Stomach (tissue), 9 donors: ENCODE data around the gene CD300H. TPM values are rescaled to one million over a fixed set of nuclear protein-coding genes. Genes with fewer than 3 reads are reported as not detected.

Source experiments
- DNase-seq, 2 donors: peaks; one replicate each; pipeline versions ENCODE4 v3.0.0 to v3.0.0-alpha.2; 2013 to 2019
- H3K27ac ChIP-seq, 5 donors: fragments of 200-600 bp in 4 of 5; sonication (generic) in 4 of 5; one replicate each; pipeline ENCODE4 v1.5.1; 2013 to 2019; ENCODE audit warnings: mild to moderate bottlenecking in 1 of 5, moderate library complexity in 1 of 5
- H3K27me3 ChIP-seq, 3 donors: fragments of 200-600 bp; sonication (generic); one replicate each; pipeline ENCODE4 v1.5.1; 2017 to 2019; ENCODE audit warnings: mixed run types in 1 of 3
- H3K36me3 ChIP-seq, 4 donors: fragments of 200-600 bp; sonication (generic); 1 replicate in 3 of 4; 2 replicates in 1 of 4; pipeline ENCODE4 v1.5.1; 2016 to 2019
- H3K4me1 ChIP-seq, 4 donors: fragments of 200-600 bp; sonication (generic); one replicate each; pipeline ENCODE4 v1.5.1; 2016 to 2019
- H3K4me3 ChIP-seq, 4 donors: fragments of 200-600 bp; sonication (generic) in 3 of 4; one replicate each; pipeline ENCODE4 v1.5.1; 2016 to 2019; ENCODE audit warnings: mild to moderate bottlenecking in 1 of 4
- H3K9me3 ChIP-seq, 4 donors: fragments of 200-600 bp; sonication (generic); one replicate each; pipeline ENCODE4 v1.5.1; 2016 to 2019
- EP300 ChIP-seq: sonication (generic); formaldehyde crosslinking; IDR thresholded peaks from one replicate; pipeline ENCODE4 v1.6.1; 2017; ENCODE audit warnings: antibody characterized with exemption
- POLR2A ChIP-seq, 4 donors: fragments of 450-650 bp; IDR thresholded peaks; one replicate each; pipeline ENCODE4 v1.6.1; 2016; ENCODE audit warnings: antibody characterized with exemption in 4 of 4, control low read depth in 2 of 4, mild to moderate bottlenecking in 1 of 4, moderate library complexity in 1 of 4
- POLR2AphosphoS5 ChIP-seq, 3 donors: sonication (generic); formaldehyde crosslinking; IDR thresholded peaks; one replicate each; pipeline ENCODE4 v1.6.1; 2016; ENCODE audit warnings: antibody characterized with exemption in 3 of 3
- WGBS, 5 donors: extraction: QIAGEN DNeasy Blood & Tissue Kit in 3 of 5; methylation state at CpG; one replicate each; pipeline versions ENCODE4 v1.1.5 to v1.1.7; 2013 to 2018; 5-methylcytosine and 5-hydroxymethylcytosine counted together
- intact Hi-C: fragments of 100-400 bp; cut with DNase I; formaldehyde crosslinking; loops from one replicate; pipeline ENCODE4 v1.15.1; 2023; ENCODE audit warnings: low total_unique reads
- polyA plus RNA-seq, 3 donors: library from polyadenylated mRNA; stranded (reverse); fragments of 200-250 nt; gene quantifications; one replicate each; pipeline ENCODE4 v1.2.3, GENCODE V29; 2013
- total RNA-seq, 5 donors: library from RNA; depleted of rRNA; stranded (reverse); fragments of >200 nt; gene quantifications; one replicate each; pipeline versions ENCODE4 v1.1.0 to v1.2.3, GENCODE V29; 2014 to 2016
- TF ChIP-seq, protein P1 (sequence below), 7 experiments: fragments of 450-650 bp in 4 of 7; fragments of 200-600 bp in 3 of 7; sonication (generic) in 3 of 7; IDR thresholded peaks; one replicate each; pipeline ENCODE4 v1.5.1; 2016 to 2019; ENCODE audit warnings: antibody characterized with exemption in 7 of 7, control low read depth in 2 of 7, mild to moderate bottlenecking in 1 of 7
- donor health status: healthy with polysubstance abuse.
- donor health status: Bipolar disorder and iron deficiency.
- donor health status: healthy.

Gene CD300H
- total and polyA plus RNA-seq, 8 donors: not detected

DNA sequence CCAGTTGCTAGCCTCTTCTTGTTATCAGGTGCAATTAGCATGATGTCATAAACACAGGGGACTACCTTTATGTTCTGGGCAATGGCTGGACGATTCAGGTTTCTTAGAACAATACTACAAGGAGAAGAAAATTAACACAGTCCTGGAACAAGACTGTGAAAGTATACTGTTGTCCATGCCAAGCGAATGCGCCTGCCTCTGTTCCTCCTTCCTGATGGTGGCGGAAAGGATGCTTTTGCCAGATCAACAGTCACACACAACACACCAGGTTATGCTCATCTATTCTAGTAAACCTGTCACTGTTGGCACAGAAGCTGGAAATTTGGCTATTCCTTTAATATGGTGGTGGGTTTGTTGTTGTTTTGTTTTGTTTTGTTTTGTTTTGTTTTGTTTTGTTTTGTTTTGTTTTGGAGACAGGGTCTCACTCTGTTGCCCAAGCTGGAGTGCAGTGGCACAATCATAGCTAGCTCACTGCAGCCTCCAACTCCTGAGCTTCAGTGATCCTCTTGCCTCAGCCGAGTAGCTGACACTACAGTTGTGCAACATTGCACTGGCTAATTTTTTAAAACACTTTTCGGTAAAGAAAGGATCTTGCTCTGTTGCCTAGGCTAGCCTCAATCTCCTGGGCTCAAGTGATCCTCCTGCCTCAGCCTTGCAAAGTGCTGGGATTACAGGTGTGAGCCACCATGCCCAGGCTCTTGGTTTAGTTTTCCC is 27.9 kb upstream of the CD300H start:
- Histone ChIP-seq H3K9me3 (no peaks in the 10 kb centered on the region), H3K27ac (no peak overlapping the region), H3K27me3 (peaks cover 0 to 46% (median 7%) of the 10 kb centered on the region in 3 donors), H3K36me3 (no peaks in the 10 kb centered on the region), H3K4me1 (peaks cover 0 to 5% (median 0%) of the 10 kb centered on the region in 4 donors), H3K4me3 (no peak overlapping the region)
- 61 to 83% (median 70%) methylated on average over 6 of the region's 6 CpGs for WGBS, 5 donors
- no peak for DNase-seq
- intact Hi-C loops: no loop called here
- TF ChIP-seq POLR2A (IDR thresholded peaks at IDR 0.05) (no peak), POLR2AphosphoS5 (IDR thresholded peaks at IDR 0.05) (no peak), EP300 (no peak)
- TF ChIP-seq, protein P1, sequence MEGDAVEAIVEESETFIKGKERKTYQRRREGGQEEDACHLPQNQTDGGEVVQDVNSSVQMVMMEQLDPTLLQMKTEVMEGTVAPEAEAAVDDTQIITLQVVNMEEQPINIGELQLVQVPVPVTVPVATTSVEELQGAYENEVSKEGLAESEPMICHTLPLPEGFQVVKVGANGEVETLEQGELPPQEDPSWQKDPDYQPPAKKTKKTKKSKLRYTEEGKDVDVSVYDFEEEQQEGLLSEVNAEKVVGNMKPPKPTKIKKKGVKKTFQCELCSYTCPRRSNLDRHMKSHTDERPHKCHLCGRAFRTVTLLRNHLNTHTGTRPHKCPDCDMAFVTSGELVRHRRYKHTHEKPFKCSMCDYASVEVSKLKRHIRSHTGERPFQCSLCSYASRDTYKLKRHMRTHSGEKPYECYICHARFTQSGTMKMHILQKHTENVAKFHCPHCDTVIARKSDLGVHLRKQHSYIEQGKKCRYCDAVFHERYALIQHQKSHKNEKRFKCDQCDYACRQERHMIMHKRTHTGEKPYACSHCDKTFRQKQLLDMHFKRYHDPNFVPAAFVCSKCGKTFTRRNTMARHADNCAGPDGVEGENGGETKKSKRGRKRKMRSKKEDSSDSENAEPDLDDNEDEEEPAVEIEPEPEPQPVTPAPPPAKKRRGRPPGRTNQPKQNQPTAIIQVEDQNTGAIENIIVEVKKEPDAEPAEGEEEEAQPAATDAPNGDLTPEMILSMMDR (IDR thresholded peaks at IDR 0.05): no peak

DNA sequence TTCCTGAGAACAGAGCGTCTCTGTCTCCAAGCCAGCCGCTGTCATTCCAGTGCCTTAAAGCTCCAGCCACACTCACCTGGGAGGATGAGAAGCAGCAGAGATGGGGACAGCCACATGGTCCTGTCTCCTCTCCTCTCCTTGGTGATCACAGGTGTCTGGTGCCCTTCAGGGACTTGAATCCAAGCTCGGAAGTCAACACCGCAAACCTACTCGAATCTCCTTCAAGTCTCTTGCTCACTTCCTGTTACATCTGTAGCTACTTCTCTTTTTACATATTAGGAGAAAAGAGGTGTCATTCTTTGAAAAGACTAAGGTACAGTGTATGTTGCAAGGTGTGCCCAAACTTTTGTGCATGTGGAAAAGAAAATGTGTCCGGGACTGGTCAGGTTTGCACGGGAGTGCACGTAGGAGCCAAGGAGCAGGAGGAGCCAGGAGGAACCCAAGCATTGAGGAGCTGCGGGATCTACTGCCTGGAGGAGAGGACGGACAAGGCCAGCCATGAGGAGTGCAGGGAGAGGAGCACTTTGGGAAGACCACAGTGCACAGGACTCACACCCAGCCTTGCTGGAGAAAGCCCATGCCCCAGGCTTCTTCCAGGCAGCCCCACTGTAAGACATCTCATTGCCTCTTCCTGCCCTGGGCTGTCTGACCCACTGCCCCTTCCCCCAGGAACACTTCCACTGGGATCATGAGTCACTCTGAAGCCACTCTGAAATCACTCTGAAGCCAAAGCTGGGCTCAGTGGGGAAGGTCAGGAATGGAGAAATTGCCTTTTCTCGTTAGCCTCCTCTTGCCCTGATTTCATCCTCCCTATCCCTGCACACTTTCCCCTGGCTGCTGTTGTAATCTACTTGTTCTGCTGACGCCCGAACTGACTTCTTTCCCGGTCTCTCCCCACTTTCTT is 25.0 kb upstream of the CD300H start, which contains the start of gene CD300LD:
Gene CD300LD (minus strand): TSS at position 197 of the 904 bp plus-strand sequence. CDS start 81 bp downstream, at position 116.
- no peaks in the 10 kb centered on the region for H3K9me3 ChIP-seq
- intact Hi-C loops: no loop called here
- H3K27ac ChIP-seq: no peak within 1 kb of the TSS
- H3K27me3 ChIP-seq: peaks cover 0 to 35% (median 0%) of the 10 kb centered on the region in 3 donors
- WGBS, 5 donors: 68 to 79% (median 73%) methylated on average over 14 of the region's 14 CpGs
- no peaks in the 10 kb centered on the region for H3K4me1 ChIP-seq
- TF ChIP-seq POLR2A (IDR thresholded peaks at IDR 0.05) (no peak), EP300 (no peak), POLR2AphosphoS5 (IDR thresholded peaks at IDR 0.05) (no peak)
- TF ChIP-seq, protein P1 (IDR thresholded peaks at IDR 0.05): no peak
- no peaks in the 10 kb centered on the region for H3K36me3 ChIP-seq
- no peak for DNase-seq
- H3K4me3 ChIP-seq: no peak within 1 kb of the TSS

DNA sequence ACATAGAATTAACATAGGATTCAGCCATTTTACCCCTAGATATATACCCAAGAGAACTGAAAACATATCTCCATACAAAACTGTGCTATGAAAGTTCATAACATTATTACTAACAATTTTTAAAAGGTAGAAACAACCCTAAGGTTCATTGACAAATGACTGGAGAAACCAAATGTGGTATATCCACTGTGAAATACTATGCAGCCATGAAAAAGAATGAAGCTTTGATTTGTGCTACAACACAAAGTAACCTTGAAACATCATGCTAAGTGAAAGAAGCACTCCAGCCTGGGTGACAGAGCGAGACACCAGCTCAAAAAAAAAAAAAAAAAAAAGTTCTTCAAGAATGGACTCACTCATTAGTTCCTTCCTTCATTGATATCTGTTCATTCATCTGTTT is 24.2 kb upstream of the CD300H start:
- DNase-seq: no peak
- no peaks in the 10 kb centered on the region for H3K9me3 ChIP-seq
- WGBS, 5 donors: 70 to 78% (median 77%) methylated on average over 1 of the region's 1 CpG
- H3K27me3 ChIP-seq: peaks cover 0 to 35% (median 0%) of the 10 kb centered on the region in 3 donors
- TF ChIP-seq POLR2A (IDR thresholded peaks at IDR 0.05): no peak
- TF ChIP-seq EP300: no peak
- TF ChIP-seq, protein P1 (IDR thresholded peaks at IDR 0.05): no peak
- no peak overlapping the region for H3K4me3 ChIP-seq
- no peak overlapping the region for H3K27ac ChIP-seq
- intact Hi-C loops: no loop called here
- no peaks in the 10 kb centered on the region for H3K4me1 ChIP-seq
- no peaks in the 10 kb centered on the region for H3K36me3 ChIP-seq

DNA sequence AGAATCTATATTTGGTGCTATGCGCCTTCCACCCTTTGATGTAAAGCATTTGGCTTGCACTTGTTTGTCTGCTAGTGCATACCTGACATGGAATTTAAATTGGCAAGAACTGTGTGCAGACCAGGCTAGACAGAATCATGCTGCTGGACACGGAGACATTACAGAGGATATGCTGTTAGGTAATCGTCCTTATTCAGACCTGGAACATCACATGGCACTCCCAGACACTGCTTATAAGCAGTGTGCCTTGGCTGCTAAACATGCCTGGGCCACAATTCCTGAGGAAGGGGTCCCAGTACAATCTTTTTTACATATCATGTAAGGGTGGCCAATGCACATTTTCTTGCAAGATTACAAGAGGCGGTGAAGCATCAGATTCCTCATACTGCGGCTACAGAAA is 18.4 kb upstream of the CD300H start:
- Histone ChIP-seq H3K9me3 (peaks cover 0 to 5% (median 0%) of the 10 kb centered on the region in 4 donors), H3K27me3 (peaks cover 0 to 7% (median 0%) of the 10 kb centered on the region in 3 donors), H3K4me1 (no peaks in the 10 kb centered on the region), H3K27ac (no peak overlapping the region), H3K36me3 (no peaks in the 10 kb centered on the region), H3K4me3 (no peak overlapping the region)
- 79 to 88% (median 82%) methylated on average over 5 of the region's 5 CpGs for WGBS, 5 donors
- intact Hi-C loops: no loop called here
- no peak for DNase-seq
- TF ChIP-seq, protein P1 (IDR thresholded peaks at IDR 0.05): no peak
- TF ChIP-seq EP300: no peak
- no peak for TF ChIP-seq POLR2AphosphoS5 (IDR thresholded peaks at IDR 0.05)
- TF ChIP-seq POLR2A (IDR thresholded peaks at IDR 0.05): no peak
